Erythroblast (primary cell): ENCODE data around the gene OR6Q1.

ENCODE experiments used
- DNase-seq, 2 experiments: peaks; one replicate each; lab custom pipeline; 2025; lab: John Stamatoyannopoulos, UW
- GATA1 ChIP-seq: IDR thresholded peaks from 2 replicates; pipeline ENCODE4 v1.6.1; 2011; ENCODE audit warnings: low read depth, mild to moderate bottlenecking, control low read depth, low read length, moderate library complexity
- POLR2A ChIP-seq: IDR thresholded peaks from 2 replicates; pipeline ENCODE4 v1.6.1; 2011; ENCODE audit warnings: mild to moderate bottlenecking, low read length

OR6Q1 gene

DNA sequence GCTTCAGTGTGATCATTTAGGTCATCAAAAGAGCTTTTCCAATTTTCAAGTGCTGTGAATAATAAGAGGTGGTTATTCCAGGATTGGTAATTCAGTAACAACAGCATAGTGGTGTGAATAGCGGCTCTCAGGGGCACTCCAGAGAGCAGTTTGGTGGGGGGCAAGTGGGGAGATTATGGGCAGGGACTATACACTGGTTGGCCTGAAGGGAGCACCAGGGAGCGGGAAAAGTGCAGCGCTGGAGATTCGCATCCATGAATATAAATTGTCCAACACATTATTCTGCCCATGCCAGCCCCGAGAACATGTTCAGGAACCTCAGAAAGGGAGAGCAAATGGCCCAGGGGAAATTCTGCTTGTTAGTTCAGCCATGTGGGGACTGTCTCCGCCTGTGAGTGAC lies 37.9 kb downstream of the OR6Q1 start:
- no peak for DNase-seq
- TF ChIP-seq POLR2A: no peak
- no peak for TF ChIP-seq GATA1

DNA sequence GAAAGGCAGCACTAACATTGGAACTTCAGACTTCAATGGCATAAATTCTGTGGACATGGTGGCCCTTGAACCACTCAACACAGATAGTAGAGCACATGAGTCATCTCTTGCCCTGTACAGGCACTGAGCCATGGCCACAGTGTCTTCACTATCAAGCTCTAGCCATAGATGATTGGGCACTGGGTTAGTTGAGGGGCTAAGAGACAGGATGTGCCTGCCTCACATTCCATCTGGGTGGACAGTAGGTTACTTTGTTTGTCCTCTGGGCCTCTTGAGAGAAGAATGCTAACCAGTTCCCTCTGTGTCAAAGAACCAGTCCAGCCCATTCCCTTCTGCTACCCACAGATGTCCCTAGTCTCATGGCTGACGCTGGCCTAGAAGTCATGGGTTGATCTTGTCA lies 39.8 kb downstream of the OR6Q1 start:
- no peak for TF ChIP-seq GATA1
- no peak for TF ChIP-seq POLR2A
- DNase-seq: no peak

DNA sequence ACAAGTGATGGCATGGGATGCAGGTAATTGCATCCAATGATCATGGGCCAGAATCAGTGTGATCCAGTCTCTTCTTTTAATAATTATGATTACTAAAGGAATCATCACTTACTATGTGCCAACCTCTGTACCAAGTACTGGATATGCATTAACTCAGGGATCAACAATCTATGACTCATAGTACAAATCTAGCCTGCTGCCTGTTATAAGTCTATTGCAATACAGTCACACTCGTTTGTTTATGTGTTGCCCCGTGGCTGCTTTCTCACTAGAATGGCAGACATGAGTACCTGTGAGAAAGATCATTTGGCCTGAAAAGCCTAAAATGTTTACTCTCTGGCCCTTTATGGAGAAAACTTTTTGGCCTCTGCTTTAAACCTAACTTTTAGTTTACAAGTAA lies 45.0 kb downstream of the OR6Q1 start:
- no peak for DNase-seq
- TF ChIP-seq POLR2A (no peak), GATA1 (no peak)
